Adipocyte (in vitro differentiated cells): ENCODE results near the gene STAC2.
A peak's percentile ranks its signal among the peaks of the same experiment; 100 is the strongest.

Experiments used
- DNase-seq: peaks from one replicate; pipeline ENCODE4 v3.0.0-alpha.2; 2015; ENCODE audit warnings: low read depth
- H3K27me3 ChIP-seq: replicated peaks from 2 replicates; pipeline ENCODE4 v1.7.0; 2013; ENCODE audit warnings: mild to moderate bottlenecking, low read length, moderate library complexity; ENCODE audit not compliant: control insufficient read depth, insufficient read depth
- H3K36me3 ChIP-seq: 2 replicates; pipeline ENCODE4 v1.7.0; 2013; ENCODE audit warnings: low read length, mild to moderate bottlenecking, moderate library complexity; ENCODE audit not compliant: control insufficient read depth, insufficient read depth, severe bottlenecking
- H3K4me1 ChIP-seq: 2 replicates; pipeline ENCODE4 v1.7.0; 2013; ENCODE audit warnings: mild to moderate bottlenecking, low read length, moderate library complexity; ENCODE audit not compliant: control insufficient read depth, insufficient read depth
- H3K4me3 ChIP-seq: 2 replicates; pipeline ENCODE4 v1.7.0; 2013; ENCODE audit warnings: mild to moderate bottlenecking, low read length, moderate library complexity
- H3K9ac ChIP-seq: 2 replicates; pipeline ENCODE4 v1.7.0; 2013; ENCODE audit warnings: mild to moderate bottlenecking, low read length, moderate library complexity
- H3K9me3 ChIP-seq: 2 replicates; pipeline ENCODE4 v1.7.0; 2013; ENCODE audit warnings: mild to moderate bottlenecking, low read length, moderate library complexity; ENCODE audit not compliant: control insufficient read depth

The STAC2 gene

DNA sequence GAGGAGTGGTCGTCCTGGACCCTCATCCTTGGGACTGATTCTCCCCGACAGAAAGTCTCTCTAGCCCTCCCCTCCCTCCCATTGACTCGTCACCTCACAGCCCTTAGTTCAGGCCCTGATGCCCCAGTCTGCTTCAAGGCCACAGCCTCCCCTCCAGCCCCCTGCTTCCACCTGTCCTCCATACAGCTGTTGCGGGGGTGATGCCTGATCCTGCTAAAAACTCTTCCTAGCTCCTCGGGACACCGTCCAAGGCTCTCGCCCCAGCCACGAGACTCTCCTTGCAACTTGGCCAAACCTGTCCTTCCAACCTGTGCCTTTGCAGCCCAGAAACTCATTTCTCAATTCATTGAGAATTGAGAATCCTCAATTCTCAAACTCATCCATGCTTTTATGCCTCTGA, 6.8 kb downstream of the STAC2 start:
- Histone ChIP-seq H3K4me3 (no peak overlapping the region), H3K27me3 (peaks cover 9% of the 10 kb centered on the region), H3K9me3 (no peaks in the 10 kb centered on the region), H3K9ac (no peak overlapping the region), H3K36me3 (no peaks in the 10 kb centered on the region), H3K4me1 (no peaks in the 10 kb centered on the region)
- no peak for DNase-seq

DNA sequence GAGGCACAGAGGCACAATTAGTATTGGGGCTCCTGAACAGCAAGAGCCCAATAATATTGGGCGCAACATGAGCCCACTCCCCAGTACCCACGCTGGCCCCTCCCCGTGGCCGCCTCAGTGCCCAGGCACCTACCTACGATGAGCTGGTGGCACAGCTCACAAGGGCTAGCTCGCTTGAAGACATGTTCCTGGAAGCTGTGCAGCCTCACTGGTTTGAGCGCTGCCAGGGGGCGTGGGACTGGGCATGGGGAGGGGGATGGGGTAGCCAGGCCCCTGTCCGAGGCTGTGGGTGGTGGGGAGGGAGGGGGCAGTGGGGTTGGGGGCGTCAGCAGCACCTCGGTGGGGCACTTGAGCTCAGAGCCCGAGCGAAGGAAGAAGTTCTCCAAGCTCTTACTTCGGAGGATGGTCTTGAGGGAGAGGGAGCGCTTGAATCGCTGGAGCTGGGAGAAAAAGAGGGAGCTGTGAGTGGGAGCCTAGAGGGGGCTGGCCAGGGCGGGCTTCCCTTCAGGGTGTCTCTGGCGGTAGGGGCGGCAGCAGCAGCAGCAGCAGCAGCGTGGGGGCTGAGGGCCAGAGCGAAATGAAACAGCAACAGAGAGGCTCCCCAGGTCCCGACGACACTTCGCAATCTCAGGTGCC, 7.9 kb downstream of the STAC2 start:
- no peaks in the 10 kb centered on the region for H3K9me3 ChIP-seq
- DNase-seq: no peak
- no peaks in the 10 kb centered on the region for H3K36me3 ChIP-seq
- peaks cover 9% of the 10 kb centered on the region for H3K27me3 ChIP-seq
- no peaks in the 10 kb centered on the region for H3K4me1 ChIP-seq
- H3K9ac ChIP-seq: no peak overlapping the region
- H3K4me3 ChIP-seq: no peak overlapping the region

DNA sequence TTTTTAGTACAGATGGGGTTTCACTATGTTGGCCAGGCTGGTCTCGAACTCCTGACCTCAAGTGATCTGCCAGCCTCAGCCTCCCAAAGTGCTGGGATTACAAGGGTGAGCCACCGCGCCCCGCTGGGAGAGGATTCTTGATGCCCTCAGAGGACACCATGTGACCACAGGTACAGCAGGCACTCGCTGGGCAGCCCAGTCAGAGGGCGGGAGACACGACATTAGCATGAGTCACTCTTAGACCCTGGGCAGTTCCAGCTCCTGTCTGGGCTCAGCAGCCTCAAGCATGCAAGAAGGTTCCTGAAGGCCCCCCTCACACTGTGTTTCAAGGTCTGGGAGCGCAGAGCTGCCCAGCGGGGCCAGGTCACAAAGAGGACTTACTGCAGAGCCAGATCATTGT, 11.9 kb downstream of the STAC2 start:
- Histone ChIP-seq H3K4me1 (peaks cover 11% of the 10 kb centered on the region), H3K9ac (no peak overlapping the region), H3K9me3 (no peaks in the 10 kb centered on the region), H3K4me3 (no peak overlapping the region), H3K36me3 (no peaks in the 10 kb centered on the region), H3K27me3 (peaks cover 9% of the 10 kb centered on the region)
- DNase-seq: no peak

DNA sequence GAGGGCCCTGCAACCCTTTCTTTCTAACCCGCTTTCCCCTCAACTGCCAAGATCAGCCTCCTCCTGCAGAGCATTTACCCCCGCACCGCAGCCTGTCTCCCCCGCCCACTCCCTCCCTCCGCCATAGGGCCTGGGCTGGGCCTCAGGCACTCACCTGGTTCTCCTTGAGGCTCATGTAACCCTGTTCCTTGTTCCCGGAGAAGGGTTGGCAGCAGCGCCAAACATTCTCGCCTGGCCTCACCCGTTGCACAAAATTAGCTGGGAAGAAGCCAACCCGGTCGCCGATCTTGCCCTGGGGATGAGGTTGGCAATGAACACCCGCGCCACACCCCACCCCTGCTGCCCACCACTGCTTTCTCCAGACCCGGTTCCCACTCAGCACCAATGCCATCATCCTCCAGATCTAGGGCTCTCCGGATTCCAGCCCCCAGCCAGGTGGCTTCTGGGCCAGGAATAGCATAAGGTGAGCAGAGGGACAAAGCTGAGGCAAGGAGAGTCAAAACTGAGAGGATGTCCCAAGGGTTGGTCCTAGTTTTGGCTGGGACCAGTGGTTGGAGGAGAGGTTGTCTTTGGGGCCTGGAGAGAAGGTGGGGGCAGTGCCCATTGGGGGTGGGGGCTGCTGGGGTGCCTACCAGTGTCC, 12.8 kb downstream of the STAC2 start:
- Histone ChIP-seq H3K9me3 (no peaks in the 10 kb centered on the region), H3K4me1 (peaks cover 18% of the 10 kb centered on the region), H3K4me3 (no peak overlapping the region), H3K27me3 (peaks cover 9% of the 10 kb centered on the region), H3K36me3 (no peaks in the 10 kb centered on the region), H3K9ac (no peak overlapping the region)
- no peak for DNase-seq

DNA sequence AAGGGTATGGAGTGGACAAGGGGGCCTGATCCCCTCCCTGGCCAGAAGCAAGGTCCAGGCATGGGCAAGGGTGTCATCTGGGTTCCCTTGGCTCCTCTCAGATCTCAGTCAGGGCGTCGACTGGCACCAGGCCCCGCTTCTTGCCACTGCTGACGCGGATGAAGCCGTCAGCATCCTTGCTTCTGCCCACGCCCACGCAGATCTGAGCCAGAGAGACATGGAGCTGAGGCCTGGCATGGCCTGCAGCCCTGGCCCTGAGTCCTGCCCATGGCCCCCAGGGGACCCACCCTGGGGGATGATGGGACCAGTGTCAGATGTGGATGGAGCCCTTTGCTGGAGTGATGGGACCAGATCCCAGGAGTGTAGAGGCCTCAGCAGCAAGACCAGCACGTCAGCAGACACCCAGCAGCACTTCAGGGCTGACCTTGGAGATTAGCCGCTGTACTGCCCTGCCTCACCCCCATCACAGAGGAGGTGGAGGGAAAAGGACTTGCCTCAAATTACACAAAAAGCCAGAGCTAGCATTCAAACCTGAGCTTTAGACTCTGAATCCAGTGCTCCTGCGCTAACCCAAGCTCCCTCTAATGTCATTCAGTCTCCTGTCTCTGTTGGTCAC, 13.4 kb downstream of the STAC2 start:
- Histone ChIP-seq H3K9me3 (no peaks in the 10 kb centered on the region), H3K36me3 (no peaks in the 10 kb centered on the region), H3K27me3 (peaks cover 7% of the 10 kb centered on the region), H3K9ac (no peak overlapping the region), H3K4me3 (no peak overlapping the region), H3K4me1 (peaks cover 18% of the 10 kb centered on the region)
- no peak for DNase-seq

DNA sequence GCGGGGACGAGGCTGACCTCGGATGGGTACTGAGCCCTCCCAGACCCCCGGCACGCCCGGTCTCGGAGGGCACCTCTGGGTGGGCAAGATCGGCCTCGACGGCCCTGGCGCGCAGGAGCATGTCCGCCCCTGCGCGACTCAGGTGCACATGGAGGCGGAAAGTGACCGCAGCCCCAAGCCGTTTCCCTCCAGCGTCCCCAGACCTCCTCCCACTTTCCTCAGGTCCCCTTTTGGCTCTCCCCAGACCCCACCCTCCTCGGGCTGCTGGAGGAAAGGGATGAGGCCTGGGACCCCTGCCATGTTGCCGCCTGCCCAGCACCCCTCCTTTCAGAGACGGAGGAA, 15.7 kb downstream of the STAC2 start:
- no peak for DNase-seq
- Histone ChIP-seq H3K27me3 (no peaks in the 10 kb centered on the region), H3K4me3 (peak overlapping the region; percentile 65), H3K4me1 (peaks cover 18% of the 10 kb centered on the region), H3K9me3 (no peaks in the 10 kb centered on the region), H3K36me3 (peaks cover 2% of the 10 kb centered on the region), H3K9ac (no peak overlapping the region)

DNA sequence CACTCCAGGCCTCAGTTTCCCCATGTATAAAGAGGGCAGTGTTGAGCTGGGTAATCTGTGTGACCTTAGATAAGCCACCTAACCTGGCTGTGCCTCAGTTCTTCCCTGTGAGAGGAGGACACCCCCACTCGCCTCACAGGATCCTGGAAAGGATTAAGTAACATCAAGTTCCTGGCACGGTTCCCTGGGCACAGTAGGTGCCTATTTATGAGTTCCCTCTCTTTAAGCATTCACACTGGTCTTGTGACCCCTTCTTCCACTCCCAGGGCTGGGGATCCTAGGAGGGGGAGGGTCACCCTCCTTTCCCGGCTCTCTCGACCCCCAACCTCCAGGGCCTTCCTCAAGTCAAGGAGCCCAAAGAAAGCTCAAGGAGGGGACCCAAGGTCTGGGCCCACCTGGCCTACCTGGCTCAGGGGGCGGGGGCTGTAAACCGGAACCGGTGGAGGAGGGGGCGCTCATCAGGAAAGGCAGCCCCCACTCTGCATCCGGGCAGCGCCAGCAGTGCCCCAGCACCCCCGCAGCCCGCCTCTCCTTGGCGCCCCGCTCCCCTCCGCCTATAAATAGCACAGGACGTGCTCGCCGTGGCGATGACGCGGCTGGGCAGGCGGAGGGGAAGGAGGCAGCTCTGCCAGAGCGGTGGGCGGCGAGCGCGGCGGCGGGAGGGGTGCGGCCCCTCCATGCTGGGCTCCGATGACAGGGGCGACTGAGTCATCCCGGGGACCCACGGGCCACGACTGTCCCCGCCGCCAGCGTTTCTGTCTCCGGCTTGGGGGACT, 16.2 kb downstream of the STAC2 start:
- peak; percentile 84 for DNase-seq
- Histone ChIP-seq H3K36me3 (peaks cover 8% of the 10 kb centered on the region), H3K9me3 (no peaks in the 10 kb centered on the region), H3K4me1 (peaks cover 18% of the 10 kb centered on the region), H3K9ac (peak overlapping the region; percentile 3), H3K27me3 (no peaks in the 10 kb centered on the region), H3K4me3 (peak overlapping the region; percentile 65)

DNA sequence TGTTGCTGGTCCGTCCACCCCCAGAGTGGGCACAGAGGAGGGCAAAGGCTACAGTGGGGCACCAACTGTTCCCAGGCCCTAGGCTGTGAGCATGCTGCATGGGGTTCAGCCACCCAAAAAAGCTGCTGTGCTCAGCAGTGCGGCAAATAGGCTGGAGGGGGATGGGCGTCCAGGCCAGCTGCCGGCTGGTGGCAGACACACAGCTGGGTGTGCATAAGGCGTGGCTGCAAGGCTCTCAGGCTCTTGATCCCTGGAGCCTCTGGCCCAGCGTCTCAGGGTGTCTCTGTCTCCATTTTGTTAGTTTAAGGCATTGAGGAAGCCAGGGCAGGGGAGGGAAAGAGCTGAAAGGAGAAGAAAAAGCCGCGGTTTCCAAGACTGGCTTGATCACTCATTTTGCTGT, 16.9 kb downstream of the STAC2 start:
- no peak overlapping the region for H3K9ac ChIP-seq
- no peaks in the 10 kb centered on the region for H3K27me3 ChIP-seq
- no peak for DNase-seq
- peaks cover 18% of the 10 kb centered on the region for H3K4me1 ChIP-seq
- no peak overlapping the region for H3K4me3 ChIP-seq
- H3K9me3 ChIP-seq: no peaks in the 10 kb centered on the region
- peaks cover 14% of the 10 kb centered on the region for H3K36me3 ChIP-seq

DNA sequence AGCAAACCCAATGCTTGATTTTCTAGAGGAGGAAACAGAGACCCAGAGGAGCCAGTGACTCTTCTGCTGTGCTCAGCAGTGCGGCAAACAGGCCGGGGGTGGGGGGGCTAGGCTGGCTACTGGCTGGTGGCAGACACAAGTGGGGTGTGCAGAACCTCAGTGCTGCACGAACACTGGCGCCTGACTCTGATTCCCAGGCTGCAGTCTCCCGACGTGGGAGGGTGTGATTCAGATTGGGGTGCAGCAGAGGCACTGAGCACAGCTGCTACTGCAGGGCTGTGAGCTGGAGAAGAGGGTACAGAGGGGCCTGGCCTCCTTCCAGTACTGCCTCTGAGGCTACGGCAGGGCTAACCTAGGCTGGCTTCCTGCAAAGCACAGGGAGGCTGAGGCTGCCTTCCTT, 17.6 kb downstream of the STAC2 start:
- no peaks in the 10 kb centered on the region for H3K9me3 ChIP-seq
- H3K4me3 ChIP-seq: no peak overlapping the region
- H3K9ac ChIP-seq: no peak overlapping the region
- no peaks in the 10 kb centered on the region for H3K27me3 ChIP-seq
- H3K36me3 ChIP-seq: peaks cover 22% of the 10 kb centered on the region
- DNase-seq: no peak
- peaks cover 18% of the 10 kb centered on the region for H3K4me1 ChIP-seq

DNA sequence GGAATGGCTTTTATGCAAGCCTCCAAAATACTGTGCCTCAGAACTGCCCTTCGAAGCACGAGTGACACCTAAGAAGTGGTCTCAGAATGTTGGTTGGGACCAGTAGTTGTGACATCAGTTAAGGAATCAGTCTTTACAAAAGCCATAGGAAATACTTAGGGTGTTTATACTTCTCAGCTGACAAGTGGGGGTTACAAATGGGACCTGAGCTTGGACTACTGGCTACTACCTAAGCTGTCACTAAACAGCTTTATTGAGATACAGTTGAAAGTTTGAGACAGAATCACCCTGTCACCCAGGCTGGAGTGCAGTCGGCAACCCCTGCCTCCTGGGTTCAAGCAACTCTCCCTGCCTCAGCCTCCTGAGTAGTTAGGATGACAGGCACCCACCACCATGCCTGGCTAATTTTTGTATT, 20.6 kb downstream of the STAC2 start:
- Histone ChIP-seq H3K27me3 (no peaks in the 10 kb centered on the region), H3K36me3 (peaks cover 39% of the 10 kb centered on the region), H3K4me3 (no peak overlapping the region), H3K9ac (no peak overlapping the region), H3K4me1 (peaks cover 38% of the 10 kb centered on the region), H3K9me3 (no peaks in the 10 kb centered on the region)
- no peak for DNase-seq

DNA sequence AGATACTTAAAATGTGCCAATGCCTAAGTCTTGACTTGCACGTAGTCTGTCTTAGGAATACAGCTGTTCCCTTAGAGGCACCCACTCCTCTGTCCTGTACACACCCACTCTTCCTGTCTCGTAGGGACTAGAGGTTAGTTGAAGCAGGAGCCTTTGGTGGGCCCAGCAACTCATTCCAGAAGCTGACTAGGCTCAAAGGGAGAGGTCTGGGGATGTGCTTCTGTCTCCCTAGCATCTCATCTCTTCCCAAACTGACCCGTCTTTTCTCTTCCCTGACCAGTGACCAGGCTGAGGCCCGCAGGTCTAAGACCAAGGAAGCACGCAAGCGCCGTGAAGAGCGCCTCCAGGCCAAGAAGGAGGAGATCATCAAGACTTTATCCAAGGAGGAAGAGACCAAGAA, 21.5 kb downstream of the STAC2 start:
- Histone ChIP-seq H3K9me3 (no peaks in the 10 kb centered on the region), H3K4me1 (peaks cover 31% of the 10 kb centered on the region), H3K4me3 (no peak overlapping the region), H3K36me3 (peaks cover 39% of the 10 kb centered on the region), H3K27me3 (no peaks in the 10 kb centered on the region), H3K9ac (no peak overlapping the region)
- no peak for DNase-seq
